K562 (cell line): ENCODE results near the gene SNAP23. TPM values are rescaled to one million over a fixed set of nuclear protein-coding genes. Genes with fewer than 3 reads are reported as not detected.

ENCODE experiments used
- BCOR ChIP-seq: fragments of 450-650 bp; IDR thresholded peaks from 2 replicates; pipeline ENCODE4 v1.6.1; 2016
- JUND ChIP-seq, 2 experiments: IDR thresholded peaks; 2 replicates in 1 of 2; 3 replicates in 1 of 2; pipeline ENCODE4 v1.6.1; 2011; ENCODE audit warnings: borderline replicate concordance in 2 of 2, low read depth in 2 of 2, low read length in 2 of 2, improper control_type of control experiment in 1 of 2, missing biosample characterization in 1 of 2, missing genetic modification characterization in 1 of 2, missing genetic modification reagents in 1 of 2
- MEF2A ChIP-seq: IDR thresholded peaks from 2 replicates; pipeline ENCODE4 v1.6.1; 2011; ENCODE audit warnings: low read depth, mild to moderate bottlenecking, low read length, moderate library complexity; ENCODE audit not compliant: control insufficient read depth
- RBM34 ChIP-seq: fragments of 200-400 bp; formaldehyde crosslinking; IDR thresholded peaks from 2 replicates; pipeline ENCODE4 v1.6.1; 2018; ENCODE audit warnings: low read length, borderline replicate concordance; ENCODE audit not compliant: insufficient read depth
- ZNF384 ChIP-seq: IDR thresholded peaks from 2 replicates; pipeline ENCODE4 v1.6.1; 2012; ENCODE audit warnings: low read depth, low read length, improper control_type of control experiment
- polyA plus RNA-seq, 8 experiments: library from polyadenylated mRNA; depleted of rRNA in 4 of 8; stranded (reverse) in 5 of 8; unstranded in 3 of 8; fragments of >200 nt; fragmentation: Nextera tagmentation in 2 of 8; fragmentation: Illumina TruSeq in 1 of 8; extraction: Ambion mirVana in 2 of 8; extraction: Trizol in 1 of 8; gene quantifications; 2 replicates each; pipeline versions ENCODE4 v1.2.1 to v1.2.3, GENCODE V29; 2011 to 2014; ENCODE audit warnings: inconsistent platforms in 1 of 8, missing spikeins in 1 of 8
- total RNA-seq, 7 experiments: library from RNA; depleted of rRNA in 6 of 7; stranded (reverse); fragments of >200 nt in 6 of 7; fragmentation: Illumina TruSeq in 2 of 7; extraction: Trizol in 2 of 7; gene quantifications; 2 replicates each; pipeline versions ENCODE4 v1.2.1 to v1.2.3, GENCODE V29; 2011 to 2021; ENCODE audit warnings: low replicate concordance in 1 of 7
- TF ChIP-seq, protein P1 (sequence below), 3 experiments: fragments of 200-800 bp in 1 of 3; fragments of 250-450 bp in 1 of 3; fragments of 450-650 bp in 1 of 3; sonication (Bioruptor Pico) in 1 of 3; sonication (Bioruptor generic) in 1 of 3; formaldehyde crosslinking in 1 of 3; IDR thresholded peaks; 2 replicates each; pipeline versions ENCODE4 v1.6.1 to v1.8.0; 2016 to 2022; ENCODE audit warnings: mild to moderate bottlenecking in 2 of 3, missing genetic modification characterization in 2 of 3, missing compliant biosample characterization in 1 of 3, moderate library complexity in 1 of 3
- TF ChIP-seq, protein P2 (sequence below), 2 experiments: IDR thresholded peaks; 2 replicates each; pipeline ENCODE4 v1.6.1; 2011; ENCODE audit warnings: borderline replicate concordance in 1 of 2, control low read depth in 1 of 2, low read depth in 1 of 2, low read length in 1 of 2, mild to moderate bottlenecking in 1 of 2, mixed read lengths in 1 of 2, moderate library complexity in 1 of 2; ENCODE audit not compliant: insufficient read depth in 1 of 2, insufficient read length in 1 of 2, poor library complexity in 1 of 2, severe bottlenecking in 1 of 2; ENCODE audit errors: extremely low read depth in 1 of 2
- TF ChIP-seq, protein P3 (sequence below): sonication (generic); formaldehyde crosslinking; IDR thresholded peaks from 2 replicates; pipeline ENCODE4 v1.8.0; 2022; ENCODE audit warnings: mild to moderate bottlenecking, missing genetic modification reagents, borderline replicate concordance
- TF ChIP-seq, protein P4 (sequence below): sonication (generic); formaldehyde crosslinking; IDR thresholded peaks from 2 replicates; pipeline ENCODE4 v1.8.1; 2023; ENCODE audit warnings: mild to moderate bottlenecking, missing genetic modification reagents
- TF ChIP-seq, protein P5 (sequence below): sonication (generic); formaldehyde crosslinking; IDR thresholded peaks from 2 replicates; pipeline ENCODE4 v1.8.0; 2022; ENCODE audit warnings: missing genetic modification reagents, mild to moderate bottlenecking, moderate library complexity, borderline replicate concordance
- TF ChIP-seq, protein P6 (sequence below), 2 experiments: fragments of 450-650 bp; IDR thresholded peaks; 2 replicates each; pipeline ENCODE4 v1.6.1; 2016

The SNAP23 gene
- total and polyA plus RNA-seq, 9 of the 15 experiments (the other 6 are each of a cell fraction or from before 2014, with no cell fraction given), result 78.9 to 168 (median 117) TPM

DNA sequence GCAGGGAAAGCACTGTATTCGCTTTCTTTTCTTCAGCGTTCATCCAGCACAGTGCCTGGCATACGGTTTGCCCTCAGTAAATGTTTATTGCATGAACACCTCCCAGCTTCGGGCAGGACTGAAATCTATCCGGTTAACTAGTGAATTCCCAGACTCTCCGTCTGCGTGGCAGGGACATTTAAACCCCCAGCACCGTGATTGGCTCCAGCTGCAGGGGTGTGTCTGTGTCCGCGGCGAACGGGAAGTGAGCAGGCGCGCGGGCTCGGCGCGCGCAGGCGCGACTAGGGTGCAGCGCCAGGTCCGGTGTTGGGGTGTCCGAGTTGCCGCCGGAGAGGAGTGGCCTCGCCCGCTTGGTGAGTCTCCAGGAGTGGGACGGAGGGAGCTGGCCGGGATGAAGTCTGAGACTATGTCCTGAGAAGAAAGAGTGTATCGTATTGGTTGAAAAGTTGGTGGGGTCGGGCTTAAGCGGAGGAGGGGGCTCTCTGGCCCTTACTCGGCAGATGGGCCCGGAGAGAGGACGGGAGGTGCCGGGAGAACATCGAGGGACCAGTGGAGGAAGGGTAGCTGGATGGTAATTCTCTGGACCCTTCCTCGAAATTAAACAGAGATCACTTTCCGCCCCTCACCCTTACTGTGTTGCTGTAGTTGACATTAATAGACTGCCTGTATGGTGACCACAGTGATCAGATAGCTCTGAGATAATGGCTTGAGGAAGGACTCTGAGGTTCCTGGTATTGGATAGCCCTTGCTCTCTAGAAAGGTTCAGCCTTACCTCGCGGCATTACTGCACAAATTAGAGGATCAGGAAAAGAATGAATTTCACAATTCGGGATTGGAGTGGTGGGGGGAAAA is at the start of gene SNAP23 (continued):
- TF ChIP-seq, protein P1, sequence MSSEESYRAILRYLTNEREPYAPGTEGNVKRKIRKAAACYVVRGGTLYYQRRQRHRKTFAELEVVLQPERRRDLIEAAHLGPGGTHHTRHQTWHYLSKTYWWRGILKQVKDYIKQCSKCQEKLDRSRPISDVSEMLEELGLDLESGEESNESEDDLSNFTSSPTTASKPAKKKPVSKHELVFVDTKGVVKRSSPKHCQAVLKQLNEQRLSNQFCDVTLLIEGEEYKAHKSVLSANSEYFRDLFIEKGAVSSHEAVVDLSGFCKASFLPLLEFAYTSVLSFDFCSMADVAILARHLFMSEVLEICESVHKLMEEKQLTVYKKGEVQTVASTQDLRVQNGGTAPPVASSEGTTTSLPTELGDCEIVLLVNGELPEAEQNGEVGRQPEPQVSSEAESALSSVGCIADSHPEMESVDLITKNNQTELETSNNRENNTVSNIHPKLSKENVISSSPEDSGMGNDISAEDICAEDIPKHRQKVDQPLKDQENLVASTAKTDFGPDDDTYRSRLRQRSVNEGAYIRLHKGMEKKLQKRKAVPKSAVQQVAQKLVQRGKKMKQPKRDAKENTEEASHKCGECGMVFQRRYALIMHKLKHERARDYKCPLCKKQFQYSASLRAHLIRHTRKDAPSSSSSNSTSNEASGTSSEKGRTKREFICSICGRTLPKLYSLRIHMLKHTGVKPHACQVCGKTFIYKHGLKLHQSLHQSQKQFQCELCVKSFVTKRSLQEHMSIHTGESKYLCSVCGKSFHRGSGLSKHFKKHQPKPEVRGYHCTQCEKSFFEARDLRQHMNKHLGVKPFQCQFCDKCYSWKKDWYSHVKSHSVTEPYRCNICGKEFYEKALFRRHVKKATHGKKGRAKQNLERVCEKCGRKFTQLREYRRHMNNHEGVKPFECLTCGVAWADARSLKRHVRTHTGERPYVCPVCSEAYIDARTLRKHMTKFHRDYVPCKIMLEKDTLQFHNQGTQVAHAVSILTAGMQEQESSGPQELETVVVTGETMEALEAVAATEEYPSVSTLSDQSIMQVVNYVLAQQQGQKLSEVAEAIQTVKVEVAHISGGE (CRISPR knock-in tag; IDR thresholded peaks at IDR 0.05), result peak in 1 of 3 experiments; percentile 40; a peak in 1 of 6 replicates
- TF ChIP-seq RBM34 (no peak), BCOR (peak; percentile 13; the same call in 1 of the 2 replicates), MEF2A (no peak), JUND (IDR thresholded peaks at IDR 0.05; ENCODE audit: borderline replicate concordance, low read depth, low read length) (0 out of 2 replicates have a peak, but pooled peaks have one; percentile 10), JUND (tag; IDR thresholded peaks at IDR 0.05; ENCODE audit: borderline replicate concordance, low read depth, low read length) (peak; percentile 11; the same call in 1 of the 3 replicates), ZNF384 (peak; percentile 32)
- TF ChIP-seq, protein P2, sequence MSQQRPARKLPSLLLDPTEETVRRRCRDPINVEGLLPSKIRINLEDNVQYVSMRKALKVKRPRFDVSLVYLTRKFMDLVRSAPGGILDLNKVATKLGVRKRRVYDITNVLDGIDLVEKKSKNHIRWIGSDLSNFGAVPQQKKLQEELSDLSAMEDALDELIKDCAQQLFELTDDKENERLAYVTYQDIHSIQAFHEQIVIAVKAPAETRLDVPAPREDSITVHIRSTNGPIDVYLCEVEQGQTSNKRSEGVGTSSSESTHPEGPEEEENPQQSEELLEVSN (IDR thresholded peaks at IDR 0.05; ENCODE audit: borderline replicate concordance in 1 of 2, extremely low read depth in 1 of 2, insufficient read depth in 1 of 2, insufficient read length in 1 of 2, low read depth in 1 of 2, low read length in 1 of 2, poor library complexity in 1 of 2, severe bottlenecking in 1 of 2), result peak; percentile 60 to 77
- TF ChIP-seq, protein P3, sequence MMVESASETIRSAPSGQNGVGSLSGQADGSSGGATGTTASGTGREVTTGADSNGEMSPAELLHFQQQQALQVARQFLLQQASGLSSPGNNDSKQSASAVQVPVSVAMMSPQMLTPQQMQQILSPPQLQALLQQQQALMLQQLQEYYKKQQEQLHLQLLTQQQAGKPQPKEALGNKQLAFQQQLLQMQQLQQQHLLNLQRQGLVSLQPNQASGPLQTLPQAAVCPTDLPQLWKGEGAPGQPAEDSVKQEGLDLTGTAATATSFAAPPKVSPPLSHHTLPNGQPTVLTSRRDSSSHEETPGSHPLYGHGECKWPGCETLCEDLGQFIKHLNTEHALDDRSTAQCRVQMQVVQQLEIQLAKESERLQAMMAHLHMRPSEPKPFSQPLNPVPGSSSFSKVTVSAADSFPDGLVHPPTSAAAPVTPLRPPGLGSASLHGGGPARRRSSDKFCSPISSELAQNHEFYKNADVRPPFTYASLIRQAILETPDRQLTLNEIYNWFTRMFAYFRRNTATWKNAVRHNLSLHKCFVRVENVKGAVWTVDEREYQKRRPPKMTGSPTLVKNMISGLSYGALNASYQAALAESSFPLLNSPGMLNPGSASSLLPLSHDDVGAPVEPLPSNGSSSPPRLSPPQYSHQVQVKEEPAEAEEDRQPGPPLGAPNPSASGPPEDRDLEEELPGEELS (CRISPR knock-in tag), result no peak
- TF ChIP-seq, protein P4, sequence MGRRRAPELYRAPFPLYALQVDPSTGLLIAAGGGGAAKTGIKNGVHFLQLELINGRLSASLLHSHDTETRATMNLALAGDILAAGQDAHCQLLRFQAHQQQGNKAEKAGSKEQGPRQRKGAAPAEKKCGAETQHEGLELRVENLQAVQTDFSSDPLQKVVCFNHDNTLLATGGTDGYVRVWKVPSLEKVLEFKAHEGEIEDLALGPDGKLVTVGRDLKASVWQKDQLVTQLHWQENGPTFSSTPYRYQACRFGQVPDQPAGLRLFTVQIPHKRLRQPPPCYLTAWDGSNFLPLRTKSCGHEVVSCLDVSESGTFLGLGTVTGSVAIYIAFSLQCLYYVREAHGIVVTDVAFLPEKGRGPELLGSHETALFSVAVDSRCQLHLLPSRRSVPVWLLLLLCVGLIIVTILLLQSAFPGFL, result no peak
- TF ChIP-seq, protein P5, sequence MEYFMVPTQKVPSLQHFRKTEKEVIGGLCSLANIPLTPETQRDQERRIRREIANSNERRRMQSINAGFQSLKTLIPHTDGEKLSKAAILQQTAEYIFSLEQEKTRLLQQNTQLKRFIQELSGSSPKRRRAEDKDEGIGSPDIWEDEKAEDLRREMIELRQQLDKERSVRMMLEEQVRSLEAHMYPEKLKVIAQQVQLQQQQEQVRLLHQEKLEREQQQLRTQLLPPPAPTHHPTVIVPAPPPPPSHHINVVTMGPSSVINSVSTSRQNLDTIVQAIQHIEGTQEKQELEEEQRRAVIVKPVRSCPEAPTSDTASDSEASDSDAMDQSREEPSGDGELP (CRISPR knock-in tag), result peak; percentile 97
- TF ChIP-seq, protein P6, sequence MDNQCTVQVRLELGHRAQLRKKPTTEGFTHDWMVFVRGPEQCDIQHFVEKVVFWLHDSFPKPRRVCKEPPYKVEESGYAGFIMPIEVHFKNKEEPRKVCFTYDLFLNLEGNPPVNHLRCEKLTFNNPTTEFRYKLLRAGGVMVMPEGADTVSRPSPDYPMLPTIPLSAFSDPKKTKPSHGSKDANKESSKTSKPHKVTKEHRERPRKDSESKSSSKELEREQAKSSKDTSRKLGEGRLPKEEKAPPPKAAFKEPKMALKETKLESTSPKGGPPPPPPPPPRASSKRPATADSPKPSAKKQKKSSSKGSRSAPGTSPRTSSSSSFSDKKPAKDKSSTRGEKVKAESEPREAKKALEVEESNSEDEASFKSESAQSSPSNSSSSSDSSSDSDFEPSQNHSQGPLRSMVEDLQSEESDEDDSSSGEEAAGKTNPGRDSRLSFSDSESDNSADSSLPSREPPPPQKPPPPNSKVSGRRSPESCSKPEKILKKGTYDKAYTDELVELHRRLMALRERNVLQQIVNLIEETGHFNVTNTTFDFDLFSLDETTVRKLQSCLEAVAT (IDR thresholded peaks at IDR 0.05), result peak; percentile 53 to 81; a peak in 2 of 4 replicates
